ENCODE measurements around the gene ASIC5. TPM values are rescaled to one million over a fixed set of nuclear protein-coding genes. Genes with fewer than 3 reads are reported as not detected.
A peak's percentile ranks its signal among the peaks of the same experiment; 100 is the strongest.

ASIC5 gene
- total and polyA plus RNA-seq, 7 donors = not detected

DNA sequence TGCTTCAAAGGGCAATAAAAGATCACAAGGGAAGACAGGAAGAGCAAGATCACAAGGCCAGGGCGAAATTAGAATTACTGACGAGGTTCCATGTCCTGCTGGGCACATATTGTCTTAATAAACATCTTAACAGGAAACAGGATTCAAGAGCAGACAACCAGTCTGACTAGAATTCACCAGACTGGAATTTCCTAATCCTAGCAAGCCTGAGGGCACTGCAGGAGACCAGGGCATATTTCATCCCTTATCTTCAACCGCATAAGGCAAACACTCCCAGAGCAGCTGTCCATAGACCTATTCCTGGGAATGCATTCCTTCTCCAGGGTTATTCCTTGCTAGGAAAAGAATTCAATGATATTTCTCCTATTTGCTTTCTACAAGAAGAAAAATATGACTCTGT is 25.0 kb upstream of the ASIC5 start:
- no peaks in the 10 kb centered on the region for H3K36me3 ChIP-seq (ENCODE audit: insufficient read depth in 1 of 2, low read depth in 1 of 2)
- intact Hi-C loops (cut with DNase I) = no loop called here
- no peak overlapping the region for H3K27ac ChIP-seq
- DNase-seq (no peak), ATAC-seq (no peak)
- TF ChIP-seq, protein P1, sequence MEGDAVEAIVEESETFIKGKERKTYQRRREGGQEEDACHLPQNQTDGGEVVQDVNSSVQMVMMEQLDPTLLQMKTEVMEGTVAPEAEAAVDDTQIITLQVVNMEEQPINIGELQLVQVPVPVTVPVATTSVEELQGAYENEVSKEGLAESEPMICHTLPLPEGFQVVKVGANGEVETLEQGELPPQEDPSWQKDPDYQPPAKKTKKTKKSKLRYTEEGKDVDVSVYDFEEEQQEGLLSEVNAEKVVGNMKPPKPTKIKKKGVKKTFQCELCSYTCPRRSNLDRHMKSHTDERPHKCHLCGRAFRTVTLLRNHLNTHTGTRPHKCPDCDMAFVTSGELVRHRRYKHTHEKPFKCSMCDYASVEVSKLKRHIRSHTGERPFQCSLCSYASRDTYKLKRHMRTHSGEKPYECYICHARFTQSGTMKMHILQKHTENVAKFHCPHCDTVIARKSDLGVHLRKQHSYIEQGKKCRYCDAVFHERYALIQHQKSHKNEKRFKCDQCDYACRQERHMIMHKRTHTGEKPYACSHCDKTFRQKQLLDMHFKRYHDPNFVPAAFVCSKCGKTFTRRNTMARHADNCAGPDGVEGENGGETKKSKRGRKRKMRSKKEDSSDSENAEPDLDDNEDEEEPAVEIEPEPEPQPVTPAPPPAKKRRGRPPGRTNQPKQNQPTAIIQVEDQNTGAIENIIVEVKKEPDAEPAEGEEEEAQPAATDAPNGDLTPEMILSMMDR (IDR thresholded peaks at IDR 0.05) = no peak
- H3K27me3 ChIP-seq (ENCODE audit: insufficient read depth in 3 of 3, low read length in 2 of 3) = no peaks in the 10 kb centered on the region
- 71 to 88% (median 83%) methylated on average over 3 of the region's 3 CpGs for WGBS, 3 donors
- no peaks in the 10 kb centered on the region for H3K9me3 ChIP-seq
- H3K4me3 ChIP-seq = no peak overlapping the region
- no peaks in the 10 kb centered on the region for H3K4me1 ChIP-seq

DNA sequence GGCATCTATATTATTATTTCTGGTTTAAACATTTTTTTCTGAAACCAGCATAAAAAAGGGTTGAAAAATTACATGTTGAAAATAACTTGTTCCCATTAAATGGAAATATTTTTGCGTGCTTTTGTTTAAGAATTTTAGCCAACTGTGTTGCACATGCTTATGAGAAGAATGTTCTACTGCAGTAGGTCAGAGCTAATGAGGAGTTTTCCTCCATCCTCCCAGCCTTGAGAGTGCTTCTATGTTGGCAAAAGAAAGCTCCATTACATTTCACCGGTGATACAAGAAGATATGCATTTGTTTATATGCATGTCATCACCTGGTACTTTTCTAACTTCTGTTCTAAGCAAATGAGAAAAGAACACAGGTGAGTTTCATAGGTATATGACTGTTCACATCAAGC is 23.9 kb upstream of the ASIC5 start:
- no peak overlapping the region for H3K4me3 ChIP-seq
- TF ChIP-seq, protein P1 (IDR thresholded peaks at IDR 0.05) = no peak
- intact Hi-C loops (cut with DNase I) = no loop called here
- ATAC-seq (no peak), DNase-seq (no peak)
- H3K36me3 ChIP-seq (ENCODE audit: insufficient read depth in 1 of 2, low read depth in 1 of 2) = no peaks in the 10 kb centered on the region
- no peaks in the 10 kb centered on the region for H3K9me3 ChIP-seq
- no peaks in the 10 kb centered on the region for H3K27me3 ChIP-seq (ENCODE audit: insufficient read depth in 3 of 3, low read length in 2 of 3)
- 74 to 80% (median 76%) methylated on average over 2 of the region's 2 CpGs for WGBS, 3 donors
- no peak overlapping the region for H3K27ac ChIP-seq
- H3K4me1 ChIP-seq = no peaks in the 10 kb centered on the region

DNA sequence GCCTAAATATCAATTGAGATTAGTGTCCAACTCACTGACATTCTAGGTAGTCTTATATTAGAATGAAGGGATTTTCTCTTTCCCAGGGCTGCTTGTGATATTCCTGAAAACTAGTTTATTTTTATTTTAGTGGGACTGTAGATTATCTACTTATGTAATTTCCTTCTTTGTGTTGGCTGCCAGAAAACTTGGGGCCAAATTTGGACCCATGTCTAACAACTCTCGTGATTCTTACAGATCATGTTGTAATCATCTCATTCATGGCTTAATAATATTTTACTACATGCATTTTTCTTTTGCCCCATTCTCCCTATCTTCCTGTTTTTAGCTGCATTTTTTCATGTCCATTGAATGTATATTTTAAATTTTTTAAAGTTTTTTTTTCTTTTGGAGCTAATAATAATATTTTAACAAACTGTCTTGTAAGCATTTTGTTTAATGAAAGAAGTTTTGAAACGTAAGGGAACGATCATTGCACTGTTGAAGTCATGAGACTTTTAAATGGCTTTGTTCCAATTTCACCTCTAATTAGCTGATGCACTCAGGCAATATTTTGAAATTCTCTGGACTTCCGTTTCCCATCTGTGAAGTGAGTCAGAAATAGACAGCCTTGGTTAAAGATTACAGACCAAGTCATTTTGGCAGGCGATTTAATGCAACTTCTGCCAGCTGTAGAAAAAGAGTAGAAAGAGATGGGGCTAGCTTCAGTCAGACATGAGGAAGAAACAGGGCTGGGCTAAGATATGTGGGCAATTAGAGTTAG is 23.1 kb upstream of the ASIC5 start:
- H3K9me3 ChIP-seq = no peaks in the 10 kb centered on the region
- no peaks in the 10 kb centered on the region for H3K4me1 ChIP-seq
- no peak overlapping the region for H3K4me3 ChIP-seq
- no peaks in the 10 kb centered on the region for H3K27me3 ChIP-seq (ENCODE audit: insufficient read depth in 3 of 3, low read length in 2 of 3)
- DNase-seq = no peak
- intact Hi-C loops (cut with DNase I) = no loop called here
- no peaks in the 10 kb centered on the region for H3K36me3 ChIP-seq (ENCODE audit: insufficient read depth in 1 of 2, low read depth in 1 of 2)
- WGBS, 3 donors = 9 to 16% (median 10%) methylated on average over 5 of the region's 5 CpGs
- no peak overlapping the region for H3K27ac ChIP-seq
- peak in 1 of 4 donors; percentile 27 for ATAC-seq
- TF ChIP-seq, protein P1 (IDR thresholded peaks at IDR 0.05) = no peak

DNA sequence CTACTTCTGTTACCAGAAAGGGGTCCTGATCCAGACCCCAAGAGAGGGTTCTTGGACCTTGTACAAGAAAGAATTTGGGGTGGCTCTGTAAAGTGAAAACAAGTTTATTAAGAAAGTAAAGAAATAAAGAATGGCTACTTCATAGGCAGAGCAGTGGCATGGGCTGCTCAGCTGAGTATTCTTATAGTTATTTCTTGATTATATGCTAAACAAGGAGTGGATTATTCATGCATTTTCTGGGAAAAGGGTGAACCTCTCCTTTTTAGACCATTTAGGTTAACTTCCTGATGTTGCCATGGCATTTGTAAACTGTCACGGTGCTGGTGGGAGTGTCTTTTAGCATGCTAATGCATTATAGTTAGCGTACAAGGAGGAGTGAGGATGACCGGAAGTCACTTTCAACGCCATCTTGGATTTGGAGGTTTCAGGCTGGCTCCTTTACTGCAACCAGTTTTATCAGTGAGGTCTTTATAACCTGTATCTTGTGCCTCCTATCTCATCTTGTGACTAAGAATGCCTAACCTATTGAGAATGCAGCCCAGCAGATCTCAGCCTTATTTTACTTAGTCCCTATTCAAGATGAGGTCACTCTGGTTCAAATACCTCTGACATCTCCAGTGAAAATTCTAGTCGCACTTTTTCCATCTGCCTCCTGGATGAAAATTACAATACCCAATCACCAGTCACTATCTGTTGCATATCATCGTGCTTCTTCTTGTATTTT is 21.9 kb upstream of the ASIC5 start:
- 62 to 64% (median 63%) methylated on average over 6 of the region's 6 CpGs for WGBS, 3 donors
- TF ChIP-seq, protein P1 (IDR thresholded peaks at IDR 0.05) = no peak
- DNase-seq = no peak
- no peak for ATAC-seq
- Histone ChIP-seq H3K36me3 (ENCODE audit: insufficient read depth in 1 of 2, low read depth in 1 of 2) (no peaks in the 10 kb centered on the region), H3K27me3 (ENCODE audit: insufficient read depth in 3 of 3, low read length in 2 of 3) (no peaks in the 10 kb centered on the region), H3K4me1 (no peaks in the 10 kb centered on the region), H3K27ac (no peak overlapping the region), H3K9me3 (no peaks in the 10 kb centered on the region), H3K4me3 (no peak overlapping the region)
- intact Hi-C loops (cut with DNase I) = no loop called here

Measured in psoas muscle (tissue), 8 donors.